Measurements from ENCODE around the gene KLHL42. TPM values are rescaled to one million over a fixed set of nuclear protein-coding genes. Genes with fewer than 3 reads are reported as not detected.
"Not testable (repeated sequence)": the region's sequence is repeated elsewhere in the genome, so short reads cannot be mapped to it uniquely, and the experiment has no call there.

KLHL42 gene
- total RNA-seq, 2 experiments from 2014 or later = 16.3 to 16.4 TPM

GRCh38 chr12:27820564-27820963, 40.5 kb downstream of the KLHL42 start:
- H3K4me1 Mint-ChIP-seq = peaks cover 42% of the 10 kb centered on the region
- DNase-seq = no peak
- peaks cover 30% of the 10 kb centered on the region for H3K27me3 Mint-ChIP-seq
- no peak overlapping the region for H3K4me3 Mint-ChIP-seq
- H3K27ac Mint-ChIP-seq = no peak overlapping the region
- H3K9me3 Mint-ChIP-seq = no peaks in the 10 kb centered on the region
- H3K36me3 Mint-ChIP-seq = no peaks in the 10 kb centered on the region

- Mint-ChIP-seq H3K9me3 (no peaks in the 10 kb centered on the region), H3K36me3 (no peaks in the 10 kb centered on the region), H3K27me3 (peaks cover 39% of the 10 kb centered on the region), H3K27ac (no peak overlapping the region), H3K4me1 (peaks cover 42% of the 10 kb centered on the region), H3K4me3 (no peak overlapping the region)
- DNase-seq = peak; percentile 24
These were observed 41.4 kb downstream of the KLHL42 start for GRCh38 chr12:27821259-27821973.

DNA sequence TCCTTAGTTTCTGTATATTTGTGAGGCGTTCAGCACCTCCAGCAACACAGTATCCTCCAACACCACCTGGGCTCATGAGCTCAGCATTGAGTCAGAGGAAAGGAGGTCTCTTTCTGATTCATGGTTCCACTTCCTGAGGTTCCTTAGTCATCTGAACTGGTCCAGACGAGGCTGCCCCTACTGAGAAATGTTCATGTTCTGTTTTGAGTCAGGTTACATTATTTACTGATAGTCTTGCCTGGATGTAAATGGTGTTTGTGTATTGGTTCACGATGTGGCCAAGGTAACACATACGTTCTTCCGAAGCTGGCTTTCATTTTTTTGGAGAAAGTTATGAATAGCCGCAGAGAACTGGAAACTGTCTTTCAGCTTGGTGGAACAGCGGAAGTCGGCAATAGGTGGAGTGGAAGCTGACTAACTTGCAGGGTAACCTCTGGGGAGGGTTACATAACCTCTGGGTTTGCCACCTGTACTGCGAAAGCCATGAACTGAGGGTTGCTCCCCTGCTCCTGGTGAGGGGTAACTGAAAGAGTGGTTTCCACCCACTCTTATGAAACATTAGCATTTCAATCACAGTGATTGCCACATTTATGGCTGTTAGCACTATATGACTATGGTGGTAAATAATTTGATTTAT, 42.2 kb downstream of the KLHL42 start:
- no peaks in the 10 kb centered on the region for H3K36me3 Mint-ChIP-seq
- peak overlapping the region; percentile 87 for H3K27ac Mint-ChIP-seq
- H3K27me3 Mint-ChIP-seq = peaks cover 43% of the 10 kb centered on the region
- H3K4me3 Mint-ChIP-seq = no peak overlapping the region
- H3K4me1 Mint-ChIP-seq = peaks cover 36% of the 10 kb centered on the region
- DNase-seq = peak; percentile 72
- no peaks in the 10 kb centered on the region for H3K9me3 Mint-ChIP-seq

- Mint-ChIP-seq H3K27ac (peak overlapping the region; percentile 26), H3K4me3 (no peak overlapping the region), H3K36me3 (no peaks in the 10 kb centered on the region), H3K9me3 (no peaks in the 10 kb centered on the region), H3K27me3 (peaks cover 45% of the 10 kb centered on the region), H3K4me1 (peaks cover 33% of the 10 kb centered on the region)
- no peak for DNase-seq
These were observed 43.0 kb downstream of the KLHL42 start for GRCh38 chr12:27823038-27823437.

GRCh38 chr12:27824126-27824842, 44.3 kb downstream of the KLHL42 start:
- no peaks in the 10 kb centered on the region for H3K36me3 Mint-ChIP-seq
- H3K4me1 Mint-ChIP-seq = peaks cover 33% of the 10 kb centered on the region
- H3K9me3 Mint-ChIP-seq = no peaks in the 10 kb centered on the region
- peaks cover 45% of the 10 kb centered on the region for H3K27me3 Mint-ChIP-seq
- no peak overlapping the region for H3K27ac Mint-ChIP-seq
- H3K4me3 Mint-ChIP-seq = no peak overlapping the region
- peak; percentile 39 for DNase-seq

GRCh38 chr12:27826076-27826475, 46.0 kb downstream of the KLHL42 start:
- H3K36me3 Mint-ChIP-seq = no peaks in the 10 kb centered on the region
- no peak for DNase-seq
- peaks cover 45% of the 10 kb centered on the region for H3K27me3 Mint-ChIP-seq
- no peak overlapping the region for H3K4me3 Mint-ChIP-seq
- no peak overlapping the region for H3K27ac Mint-ChIP-seq
- H3K9me3 Mint-ChIP-seq = no peaks in the 10 kb centered on the region
- H3K4me1 Mint-ChIP-seq = peaks cover 32% of the 10 kb centered on the region

GRCh38 chr12:27828196-27828595, 48.2 kb downstream of the KLHL42 start:
- Mint-ChIP-seq H3K4me3 (no peak overlapping the region), H3K4me1 (peaks cover 15% of the 10 kb centered on the region), H3K9me3 (no peaks in the 10 kb centered on the region), H3K36me3 (no peaks in the 10 kb centered on the region), H3K27ac (no peak overlapping the region), H3K27me3 (peaks cover 48% of the 10 kb centered on the region)
- DNase-seq = no peak

- H3K36me3 Mint-ChIP-seq = no peaks in the 10 kb centered on the region
- H3K9me3 Mint-ChIP-seq = no peaks in the 10 kb centered on the region
- no peak overlapping the region for H3K27ac Mint-ChIP-seq
- H3K4me1 Mint-ChIP-seq = no peaks in the 10 kb centered on the region
- no peaks in the 10 kb centered on the region for H3K27me3 Mint-ChIP-seq
- H3K4me3 Mint-ChIP-seq = no peak overlapping the region
- no peak for DNase-seq
These were observed 58.6 kb downstream of the KLHL42 start for GRCh38 chr12:27838543-27839185.

DNA sequence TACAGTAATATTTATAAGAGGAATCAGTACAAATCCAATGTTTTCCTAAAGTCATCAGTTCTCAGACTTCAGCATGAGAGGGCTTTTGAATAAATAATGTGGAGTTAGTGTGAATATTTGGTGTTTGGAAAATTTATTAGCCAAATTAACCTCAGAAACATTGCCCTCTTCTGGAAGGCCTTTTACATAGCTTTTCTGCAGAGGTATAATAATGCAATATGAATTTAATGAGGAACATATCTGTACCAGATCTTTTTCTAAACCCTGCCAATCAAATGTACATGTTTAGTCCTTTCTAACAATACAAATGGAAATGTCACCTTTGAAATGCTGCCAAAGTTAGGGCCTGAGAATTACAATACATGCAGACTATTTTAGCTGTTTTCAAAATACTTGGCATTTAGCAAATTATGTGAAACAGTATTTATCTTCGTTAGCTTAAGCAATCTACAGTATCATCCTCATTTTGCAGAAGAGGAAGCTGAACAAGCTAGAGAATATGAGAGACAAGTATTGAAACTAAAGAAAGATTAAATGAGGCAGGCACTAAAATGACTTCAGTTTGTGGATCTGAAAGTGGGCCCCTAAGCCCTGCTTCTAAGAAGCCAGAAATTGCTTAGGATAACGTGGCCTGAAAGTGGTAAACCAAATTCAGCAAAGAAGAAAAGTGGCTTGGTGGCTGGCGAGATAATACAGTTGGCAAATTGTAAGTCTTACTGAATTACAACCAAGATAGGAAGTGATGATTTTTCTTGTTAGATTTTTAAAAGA, 60.4 kb downstream of the KLHL42 start:
- no peaks in the 10 kb centered on the region for H3K36me3 Mint-ChIP-seq
- no peak for DNase-seq
- no peak overlapping the region for H3K4me3 Mint-ChIP-seq
- no peaks in the 10 kb centered on the region for H3K9me3 Mint-ChIP-seq
- H3K27ac Mint-ChIP-seq = no peak overlapping the region
- H3K4me1 Mint-ChIP-seq = no peaks in the 10 kb centered on the region
- no peaks in the 10 kb centered on the region for H3K27me3 Mint-ChIP-seq

DNA sequence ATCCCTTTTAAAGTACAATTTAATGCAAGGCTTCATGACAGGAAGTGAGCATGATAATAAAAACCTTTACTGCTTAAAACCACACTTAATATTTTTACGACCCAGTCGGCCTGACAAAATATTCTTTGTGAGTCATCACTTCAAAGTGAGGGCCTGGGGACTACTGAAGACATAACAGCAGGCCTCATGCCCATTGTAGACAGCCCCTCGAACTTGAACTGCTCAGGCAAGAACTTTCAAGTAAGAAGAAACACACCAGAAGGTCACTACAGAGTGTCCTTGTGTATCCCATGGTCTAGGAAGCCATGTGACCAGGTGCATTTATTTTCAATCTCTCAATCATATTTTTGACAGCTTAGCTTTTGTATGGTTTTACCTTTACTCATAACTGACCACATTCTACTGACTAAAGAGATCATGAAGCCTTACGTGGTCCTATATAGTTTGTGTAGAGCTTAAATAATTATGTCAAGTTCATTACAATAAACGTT, 61.4 kb downstream of the KLHL42 start:
- H3K9me3 Mint-ChIP-seq = no peaks in the 10 kb centered on the region
- no peaks in the 10 kb centered on the region for H3K4me1 Mint-ChIP-seq
- H3K4me3 Mint-ChIP-seq = no peak overlapping the region
- no peak overlapping the region for H3K27ac Mint-ChIP-seq
- no peak for DNase-seq
- H3K27me3 Mint-ChIP-seq = peaks cover 3% of the 10 kb centered on the region
- H3K36me3 Mint-ChIP-seq = no peaks in the 10 kb centered on the region

DNA sequence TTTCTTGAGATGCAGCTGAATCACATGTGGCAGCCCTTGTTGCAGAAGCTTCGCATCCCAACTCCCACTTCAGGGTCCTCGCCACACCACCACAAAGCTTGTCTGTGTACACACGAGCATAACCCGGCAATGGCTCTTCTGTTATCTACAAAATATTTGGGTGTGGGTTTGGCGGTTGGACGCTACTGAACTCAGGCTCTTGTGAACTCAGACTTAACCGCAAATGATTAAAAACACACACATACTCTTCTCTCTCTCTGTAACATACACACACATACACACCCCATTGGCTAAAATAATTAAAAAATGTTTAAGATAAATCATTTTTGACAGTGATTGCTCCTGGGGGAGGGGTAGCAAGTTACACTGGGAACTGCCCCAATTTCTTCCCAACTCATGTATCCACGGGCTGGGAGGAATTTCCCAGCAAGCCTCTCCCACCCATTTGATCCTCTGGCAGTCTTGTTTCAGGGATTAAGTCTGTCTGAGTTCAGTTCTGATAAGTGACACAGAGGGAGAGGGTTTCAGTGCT, 63.7 kb downstream of the KLHL42 start:
- no peak for DNase-seq
- H3K4me1 Mint-ChIP-seq = no peaks in the 10 kb centered on the region
- no peaks in the 10 kb centered on the region for H3K36me3 Mint-ChIP-seq
- no peak overlapping the region for H3K27ac Mint-ChIP-seq
- no peak overlapping the region for H3K4me3 Mint-ChIP-seq
- H3K27me3 Mint-ChIP-seq = peaks cover 15% of the 10 kb centered on the region
- no peaks in the 10 kb centered on the region for H3K9me3 Mint-ChIP-seq

DNA sequence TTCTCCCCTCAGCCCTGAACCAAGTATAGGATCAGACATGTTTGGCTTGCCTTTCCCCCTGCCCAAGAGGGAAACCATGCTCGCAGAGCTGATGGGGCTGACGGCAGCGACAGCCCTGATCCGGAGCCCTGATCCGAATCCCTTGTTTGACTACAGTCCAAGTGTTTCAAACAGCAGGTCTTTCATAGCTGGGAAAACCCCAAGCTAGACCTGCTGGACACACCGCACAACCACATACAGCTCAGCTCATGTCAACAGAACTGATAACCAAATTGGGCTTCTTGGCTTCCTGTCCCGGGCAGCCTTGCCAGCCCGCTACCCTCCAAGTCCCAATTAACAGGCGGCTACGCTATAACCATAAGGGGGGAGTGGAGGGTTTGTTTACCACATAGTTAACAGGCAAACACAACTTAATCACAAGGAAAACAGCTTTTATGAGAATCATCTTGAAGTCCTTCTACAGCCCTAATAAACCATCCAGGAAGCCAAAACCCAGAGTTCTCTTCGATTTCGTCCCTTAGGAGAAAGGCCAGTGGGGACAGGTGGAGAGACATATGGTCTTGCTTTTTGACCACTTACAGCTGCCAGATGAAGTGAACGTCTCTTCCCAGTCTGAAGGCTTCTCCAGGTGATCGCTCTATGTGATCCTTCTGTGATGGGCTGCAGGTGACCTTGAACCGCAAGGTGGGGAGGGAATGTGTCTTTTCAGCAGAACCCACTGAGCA, 64.5 kb downstream of the KLHL42 start:
- Mint-ChIP-seq H3K27ac (no peak overlapping the region), H3K9me3 (peaks cover 5% of the 10 kb centered on the region), H3K36me3 (peaks cover 4% of the 10 kb centered on the region), H3K4me1 (no peaks in the 10 kb centered on the region), H3K27me3 (peaks cover 21% of the 10 kb centered on the region), H3K4me3 (no peak overlapping the region)
- DNase-seq = no peak

GRCh38 chr12:27845187-27845586, 65.2 kb downstream of the KLHL42 start:
- H3K4me1 Mint-ChIP-seq = no peaks in the 10 kb centered on the region
- H3K4me3 Mint-ChIP-seq = no peak overlapping the region
- H3K9me3 Mint-ChIP-seq = peaks cover 10% of the 10 kb centered on the region
- H3K36me3 Mint-ChIP-seq = peaks cover 4% of the 10 kb centered on the region
- H3K27ac Mint-ChIP-seq = no peak overlapping the region
- DNase-seq = no peak
- peaks cover 26% of the 10 kb centered on the region for H3K27me3 Mint-ChIP-seq

DNA sequence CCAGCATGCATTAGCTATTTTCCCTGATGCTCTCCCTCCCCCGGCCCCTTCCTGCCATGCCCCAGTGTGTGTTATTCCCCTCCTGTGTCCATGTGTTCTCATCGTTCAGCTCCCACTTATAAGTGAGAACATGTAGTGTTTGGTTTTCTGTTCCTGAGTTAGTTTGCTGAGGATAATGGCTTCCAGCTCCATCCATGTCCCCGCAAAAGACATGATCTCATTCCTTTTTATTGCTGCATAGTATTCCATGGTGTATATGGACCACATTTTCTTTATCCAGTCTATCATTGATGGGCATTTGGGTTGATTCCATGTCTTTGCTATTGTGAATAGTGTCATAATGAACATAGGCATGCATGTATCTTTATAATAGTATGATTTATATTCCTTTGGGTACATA, 65.7 kb downstream of the KLHL42 start:
- DNase-seq, H3K36me3 Mint-ChIP-seq, H3K4me1 Mint-ChIP-seq, H3K4me3 Mint-ChIP-seq, H3K27ac Mint-ChIP-seq: not testable (repeated sequence)
- H3K27me3 Mint-ChIP-seq = peaks cover 26% of the 10 kb centered on the region
- peaks cover 13% of the 10 kb centered on the region for H3K9me3 Mint-ChIP-seq

Data from activated naive CD8-positive, alpha-beta T cell treated with anti-CD3 and anti-CD28 coated beads for 36 hours (primary cell).